Superior temporal gyrus (tissue), 1 donor: ENCODE measurements around the gene MYO9A.

Source experiments
- DNase-seq: peaks from one replicate; pipeline ENCODE4 v3.0.0-alpha.2; 2016; ENCODE audit errors: extremely low spot score

Gene MYO9A, protein sequence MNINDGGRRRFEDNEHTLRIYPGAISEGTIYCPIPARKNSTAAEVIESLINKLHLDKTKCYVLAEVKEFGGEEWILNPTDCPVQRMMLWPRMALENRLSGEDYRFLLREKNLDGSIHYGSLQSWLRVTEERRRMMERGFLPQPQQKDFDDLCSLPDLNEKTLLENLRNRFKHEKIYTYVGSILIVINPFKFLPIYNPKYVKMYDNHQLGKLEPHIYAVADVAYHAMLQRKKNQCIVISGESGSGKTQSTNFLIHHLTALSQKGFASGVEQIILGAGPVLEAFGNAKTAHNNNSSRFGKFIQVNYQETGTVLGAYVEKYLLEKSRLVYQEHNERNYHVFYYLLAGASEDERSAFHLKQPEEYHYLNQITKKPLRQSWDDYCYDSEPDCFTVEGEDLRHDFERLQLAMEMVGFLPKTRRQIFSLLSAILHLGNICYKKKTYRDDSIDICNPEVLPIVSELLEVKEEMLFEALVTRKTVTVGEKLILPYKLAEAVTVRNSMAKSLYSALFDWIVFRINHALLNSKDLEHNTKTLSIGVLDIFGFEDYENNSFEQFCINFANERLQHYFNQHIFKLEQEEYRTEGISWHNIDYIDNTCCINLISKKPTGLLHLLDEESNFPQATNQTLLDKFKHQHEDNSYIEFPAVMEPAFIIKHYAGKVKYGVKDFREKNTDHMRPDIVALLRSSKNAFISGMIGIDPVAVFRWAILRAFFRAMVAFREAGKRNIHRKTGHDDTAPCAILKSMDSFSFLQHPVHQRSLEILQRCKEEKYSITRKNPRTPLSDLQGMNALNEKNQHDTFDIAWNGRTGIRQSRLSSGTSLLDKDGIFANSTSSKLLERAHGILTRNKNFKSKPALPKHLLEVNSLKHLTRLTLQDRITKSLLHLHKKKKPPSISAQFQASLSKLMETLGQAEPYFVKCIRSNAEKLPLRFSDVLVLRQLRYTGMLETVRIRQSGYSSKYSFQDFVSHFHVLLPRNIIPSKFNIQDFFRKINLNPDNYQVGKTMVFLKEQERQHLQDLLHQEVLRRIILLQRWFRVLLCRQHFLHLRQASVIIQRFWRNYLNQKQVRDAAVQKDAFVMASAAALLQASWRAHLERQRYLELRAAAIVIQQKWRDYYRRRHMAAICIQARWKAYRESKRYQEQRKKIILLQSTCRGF (N-terminal part only)

DNA sequence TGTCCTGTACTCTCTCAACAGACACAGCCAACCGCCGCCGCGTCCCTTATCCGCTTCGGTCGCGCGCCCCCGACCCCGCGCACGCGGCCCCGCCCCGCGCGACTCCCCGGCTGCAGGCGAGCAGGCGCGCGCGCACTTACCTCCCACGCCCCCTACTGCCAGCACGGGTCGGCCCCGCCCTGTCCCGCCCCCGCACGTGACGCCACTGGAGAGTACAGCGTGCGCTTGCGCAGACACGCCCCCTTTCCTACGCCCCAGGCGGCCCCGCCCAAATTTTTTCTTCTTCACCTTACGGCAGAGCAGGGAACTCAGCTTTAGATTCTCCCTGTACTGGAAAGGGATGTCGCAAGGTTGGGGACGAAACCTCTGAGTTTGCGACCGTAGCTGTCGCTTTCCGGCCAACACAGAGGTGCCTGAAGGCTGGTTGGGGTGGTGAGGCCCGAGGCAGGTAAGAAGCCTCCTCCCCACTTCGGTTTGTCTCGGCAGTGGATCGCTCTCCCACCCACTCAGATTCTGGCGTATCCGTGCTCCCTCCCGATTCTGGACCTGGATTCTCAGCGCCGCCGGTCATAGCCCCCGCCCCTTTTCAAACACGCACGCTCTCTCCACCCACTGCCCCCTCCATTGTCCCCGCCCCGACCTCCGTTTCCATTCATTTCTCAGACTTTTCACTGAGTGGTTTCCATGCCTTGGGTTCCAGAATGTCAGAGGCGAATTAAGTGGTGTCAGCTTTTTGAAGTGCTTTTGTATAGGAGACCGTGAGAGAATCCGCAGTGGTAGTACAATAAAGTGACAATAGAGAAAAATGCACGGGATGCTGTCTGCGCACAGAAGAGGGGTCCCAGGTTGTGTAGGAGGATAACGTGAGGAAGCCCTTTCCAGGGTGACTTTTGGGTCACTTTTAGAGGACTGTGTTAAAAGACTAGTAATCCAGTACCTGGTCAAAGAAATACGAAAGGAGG lies at the start of gene MYO9A, which contains the start of gene SENP8:
Gene MYO9A (minus strand): TSS at position 134 of the 962 bp plus-strand sequence. CDS start 71,587 bp downstream, outside the sequence.
Gene SENP8 (plus strand): TSS at position 387 of the 962 bp plus-strand sequence. CDS start 21,221 bp downstream, outside the sequence.
- DNase-seq: peak; percentile 96

DNA sequence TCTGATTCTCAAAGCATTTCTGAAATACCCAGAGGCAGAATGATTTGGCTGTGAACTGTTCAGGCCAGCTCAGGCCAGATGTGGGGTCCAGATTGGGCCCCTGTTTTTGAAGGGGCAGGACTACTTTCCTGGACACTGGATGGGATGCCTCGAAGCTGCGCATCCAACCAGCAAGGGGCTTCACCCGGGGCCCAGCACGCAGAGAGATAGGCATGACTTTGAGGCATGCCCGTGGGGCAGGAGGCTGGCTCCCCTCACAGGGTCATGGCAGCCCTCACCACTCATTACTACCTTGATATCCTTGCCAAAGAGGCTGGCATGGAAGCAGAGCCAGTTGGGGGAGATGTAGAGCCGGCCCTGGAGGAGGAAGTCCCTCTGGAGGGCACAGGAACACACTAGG lies 49.5 kb upstream of the MYO9A start:
- no peak for DNase-seq

GRCh38 chr15:72166716-72167417 lies 48.9 kb upstream of the MYO9A start:
- DNase-seq: no peak

GRCh38 chr15:72163719-72164118 lies 45.8 kb upstream of the MYO9A start:
- DNase-seq: peak; percentile 46

- DNase-seq: no peak
Observed at GRCh38 chr15:72162569-72162968, 44.6 kb upstream of the MYO9A start.

DNA sequence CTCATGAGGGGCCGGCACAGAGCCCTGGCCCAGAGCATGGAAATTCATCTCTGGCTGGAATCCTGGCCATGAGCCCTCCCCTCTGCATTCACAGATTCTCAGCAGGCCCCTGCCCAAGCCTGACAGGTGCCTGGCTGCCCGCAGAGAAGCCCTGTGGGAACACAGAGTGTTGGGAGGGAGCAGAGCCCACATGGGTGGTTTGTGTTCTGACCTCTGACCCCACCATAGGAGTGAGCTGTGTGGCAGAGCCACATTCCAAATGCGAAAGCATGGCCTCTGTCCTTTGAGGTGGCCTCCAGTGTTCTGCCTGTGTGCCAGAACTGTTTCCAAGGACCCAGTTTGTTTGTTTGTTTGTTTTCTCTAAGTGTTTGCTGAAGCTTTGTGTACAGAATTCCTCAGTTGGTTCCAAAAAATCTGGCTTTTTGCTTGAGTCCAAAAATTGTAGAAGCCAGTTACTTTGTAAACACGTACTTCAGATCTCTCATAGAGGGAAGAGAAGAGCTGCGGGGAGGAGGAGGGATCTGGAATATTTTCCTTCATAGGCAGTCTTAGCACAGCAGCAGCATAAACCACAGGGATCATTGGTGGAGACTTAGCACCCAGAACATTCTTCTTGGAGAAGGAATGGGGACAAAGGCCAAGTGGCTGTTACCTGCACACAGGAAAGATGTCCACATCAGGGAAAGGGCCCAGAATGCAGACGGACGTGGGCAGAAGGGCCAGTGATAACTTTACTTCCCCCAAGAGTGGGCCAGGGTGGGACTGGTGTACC lies 43.6 kb upstream of the MYO9A start:
- no peak for DNase-seq

DNA sequence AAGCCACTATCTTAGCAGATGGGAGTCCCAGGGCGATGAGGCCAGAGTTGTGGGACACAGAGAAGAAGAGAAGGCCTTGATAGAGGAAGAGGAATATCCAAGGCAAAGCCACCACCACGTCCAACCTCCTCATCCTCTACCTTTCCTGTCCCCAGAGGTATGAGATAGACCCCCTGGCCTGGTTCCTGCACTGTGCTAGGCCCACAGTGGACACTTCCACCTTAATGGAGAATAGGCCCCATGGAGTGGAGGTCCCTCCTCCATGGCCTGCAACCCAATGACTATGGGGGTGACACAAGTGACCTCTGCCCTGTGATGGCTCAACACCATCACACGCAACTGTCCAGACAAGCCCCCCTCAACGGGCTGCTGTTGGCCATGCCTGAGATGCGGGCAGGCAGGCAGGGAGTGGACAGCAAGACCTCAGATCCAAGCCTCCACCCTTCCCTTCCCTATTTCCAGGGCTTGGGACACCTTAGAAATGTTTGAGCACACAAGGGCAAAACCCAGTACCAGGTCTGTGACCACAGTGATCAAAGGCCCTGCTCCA lies 42.8 kb upstream of the MYO9A start:
- DNase-seq: no peak

GRCh38 chr15:72156928-72157327 lies 39.0 kb upstream of the MYO9A start:
- DNase-seq: no peak

GRCh38 chr15:72155635-72156616 lies 38.0 kb upstream of the MYO9A start:
- DNase-seq: peak; percentile 96

GRCh38 chr15:72155003-72155621 lies 37.2 kb upstream of the MYO9A start:
- peak; percentile 62 for DNase-seq

- peak; percentile 12 for DNase-seq
Observed at GRCh38 chr15:72154316-72154715, 36.4 kb upstream of the MYO9A start.

- DNase-seq: peak; percentile 6
Observed at GRCh38 chr15:72153269-72154000, 35.5 kb upstream of the MYO9A start.

GRCh38 chr15:72147418-72147817 lies 29.5 kb upstream of the MYO9A start:
- no peak for DNase-seq

GRCh38 chr15:72146934-72147333 lies 29.0 kb upstream of the MYO9A start:
- DNase-seq: no peak

GRCh38 chr15:72146221-72146620 lies 28.3 kb upstream of the MYO9A start:
- DNase-seq: no peak
